Measurements from ENCODE around the gene RANBP10. TPM values are rescaled to one million over a fixed set of nuclear protein-coding genes. Genes with fewer than 3 reads are reported as not detected.

Gene RANBP10
- total and polyA plus RNA-seq, 2 of the 13 experiments (the other 11 are each of a cell fraction or from before 2014, with no cell fraction given): 9.2 to 22.7 TPM

GRCh38 chr16:67709050-67709449 is 97.3 kb downstream of the RANBP10 start:
- intact Hi-C loops (cut with micrococcal nuclease; ENCODE audit: unreplicated experiment) (no loop called here), in situ Hi-C loops (cut with HindIII; ENCODE audit: extremely low pct_ligation_motif_present, low pct_unique_long_range_greater_than_20kb) (no loop called here)
- FAIRE-seq: peak; percentile 77
- H3K4me3 ChIP-seq (replicated peaks in 1 of 3; ENCODE audit: insufficient read depth in 1 of 3, low read depth in 2 of 3, low read length in 3 of 3): no peak overlapping the region
- ATAC-seq: peak; percentile 87
- H4K20me1 ChIP-seq (ENCODE audit: insufficient read depth, low read length): no peaks in the 10 kb centered on the region
- H3K27me3 ChIP-seq (ENCODE audit: control insufficient read depth in 1 of 2, insufficient read depth in 2 of 2, low read length in 2 of 2): no peaks in the 10 kb centered on the region
- peaks cover 30% of the 10 kb centered on the region for H3K79me2 ChIP-seq (ENCODE audit: insufficient read depth, low read length)
- H3K9ac ChIP-seq (ENCODE audit: insufficient read depth, low read depth, low read length): no peak overlapping the region
- BruUV-seq (replicated peaks): no TSS peak
- no peak overlapping the region for H3K4me2 ChIP-seq (ENCODE audit: low read depth, low read length)
- POLR2A ChIA-PET: interaction anchor here (0.7 to 1.1 kb wide), 3 partner anchors 10 to 375 kb away, joined by 3 read pairs; partner anchors contain the start of gene NUTF2
- CTCF ChIA-PET (ENCODE audit: low intra/inter-chr PET ratio, low total read pairs): no interaction called here
- no peaks in the 10 kb centered on the region for H3K9me3 ChIP-seq (ENCODE audit: low read length)
- WGBS (ENCODE audit: low lambda C conversion rate): 95% methylated on average over 1 of the region's 1 CpG
- H2AFZ ChIP-seq (ENCODE audit: low read length): no peak overlapping the region
- DNase-seq (ENCODE audit: low spot score): no peak
- peaks cover 0 to 2% of the 10 kb centered on the region in 2 experiments; a peak in 2 of 5 replicates for H3K36me3 ChIP-seq (replicated peaks in 1 of 2; ENCODE audit: control insufficient read depth in 1 of 2, insufficient read depth in 2 of 2, low read length in 2 of 2)
- H3K27ac ChIP-seq (ENCODE audit: extremely low read length, insufficient read depth, low read length): no peak overlapping the region
- peaks cover 16% of the 10 kb centered on the region; the same call in 1 of the 2 replicates for H3K4me1 ChIP-seq (ENCODE audit: insufficient read depth, low read length)
- TF ChIP-seq ZNF546 (CRISPR knock-in tag; conservative IDR thresholded peaks at IDR 0.05) (no peak), ZNF362 (CRISPR knock-in tag; IDR thresholded peaks at IDR 0.05; ENCODE audit: borderline replicate concordance) (peak; percentile 49; the same call in 1 of the 2 replicates), HNF4A (CRISPR knock-in tag; IDR thresholded peaks at IDR 0.05) (peak; percentile 31; the same call in 1 of the 2 replicates), FOXK1 (CRISPR knock-in tag; IDR thresholded peaks at IDR 0.05; ENCODE audit: borderline replicate concordance, low read depth) (no peak), HNRNPL (IDR thresholded peaks at IDR 0.05; ENCODE audit: low read depth, low read length) (no peak), ZMYM3 (CRISPR knock-in tag; IDR thresholded peaks at IDR 0.05) (no peak), KLF16 (CRISPR knock-in tag; IDR thresholded peaks at IDR 0.05) (0 out of 4 replicates have a peak, but pooled peaks of 1 of the 2 experiments have one; percentile 21), ZNF547 (CRISPR knock-in tag; IDR thresholded peaks at IDR 0.05) (no peak), ZNF589 (CRISPR knock-in tag; conservative IDR thresholded peaks at IDR 0.05) (no peak), FOXP1 (IDR thresholded peaks at IDR 0.05) (no peak), FOXP1 (CRISPR knock-in tag; IDR thresholded peaks at IDR 0.05) (no peak), ZNF670 (CRISPR knock-in tag; IDR thresholded peaks at IDR 0.05; ENCODE audit: borderline replicate concordance) (no peak), ZFY (CRISPR knock-in tag; IDR thresholded peaks at IDR 0.05) (no peak), ZNF101 (CRISPR knock-in tag; IDR thresholded peaks at IDR 0.05; ENCODE audit: borderline replicate concordance, low read depth) (no peak), CEBPB (IDR thresholded peaks at IDR 0.05; ENCODE audit: borderline replicate concordance, low read depth, low read length) (peak; percentile 78), ATF3 (CRISPR knock-in tag; IDR thresholded peaks at IDR 0.05) (no peak), NR3C1 (CRISPR knock-in tag; IDR thresholded peaks at IDR 0.05) (no peak)
- TF ChIP-seq, protein P1, sequence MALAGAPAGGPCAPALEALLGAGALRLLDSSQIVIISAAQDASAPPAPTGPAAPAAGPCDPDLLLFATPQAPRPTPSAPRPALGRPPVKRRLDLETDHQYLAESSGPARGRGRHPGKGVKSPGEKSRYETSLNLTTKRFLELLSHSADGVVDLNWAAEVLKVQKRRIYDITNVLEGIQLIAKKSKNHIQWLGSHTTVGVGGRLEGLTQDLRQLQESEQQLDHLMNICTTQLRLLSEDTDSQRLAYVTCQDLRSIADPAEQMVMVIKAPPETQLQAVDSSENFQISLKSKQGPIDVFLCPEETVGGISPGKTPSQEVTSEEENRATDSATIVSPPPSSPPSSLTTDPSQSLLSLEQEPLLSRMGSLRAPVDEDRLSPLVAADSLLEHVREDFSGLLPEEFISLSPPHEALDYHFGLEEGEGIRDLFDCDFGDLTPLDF (CRISPR knock-in tag; IDR thresholded peaks at IDR 0.05): no peak
- TF ChIP-seq, protein P2, sequence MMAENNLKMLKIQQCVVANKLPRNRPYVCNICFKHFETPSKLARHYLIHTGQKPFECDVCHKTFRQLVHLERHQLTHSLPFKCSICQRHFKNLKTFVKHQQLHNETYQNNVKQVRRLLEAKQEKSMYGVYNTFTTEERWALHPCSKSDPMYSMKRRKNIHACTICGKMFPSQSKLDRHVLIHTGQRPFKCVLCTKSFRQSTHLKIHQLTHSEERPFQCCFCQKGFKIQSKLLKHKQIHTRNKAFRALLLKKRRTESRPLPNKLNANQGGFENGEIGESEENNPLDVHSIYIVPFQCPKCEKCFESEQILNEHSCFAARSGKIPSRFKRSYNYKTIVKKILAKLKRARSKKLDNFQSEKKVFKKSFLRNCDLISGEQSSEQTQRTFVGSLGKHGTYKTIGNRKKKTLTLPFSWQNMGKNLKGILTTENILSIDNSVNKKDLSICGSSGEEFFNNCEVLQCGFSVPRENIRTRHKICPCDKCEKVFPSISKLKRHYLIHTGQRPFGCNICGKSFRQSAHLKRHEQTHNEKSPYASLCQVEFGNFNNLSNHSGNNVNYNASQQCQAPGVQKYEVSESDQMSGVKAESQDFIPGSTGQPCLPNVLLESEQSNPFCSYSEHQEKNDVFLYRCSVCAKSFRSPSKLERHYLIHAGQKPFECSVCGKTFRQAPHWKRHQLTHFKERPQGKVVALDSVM (CRISPR knock-in tag; IDR thresholded peaks at IDR 0.05): peak; percentile 50; the same call in 1 of the 2 replicates
- TF ChIP-seq, protein P3, sequence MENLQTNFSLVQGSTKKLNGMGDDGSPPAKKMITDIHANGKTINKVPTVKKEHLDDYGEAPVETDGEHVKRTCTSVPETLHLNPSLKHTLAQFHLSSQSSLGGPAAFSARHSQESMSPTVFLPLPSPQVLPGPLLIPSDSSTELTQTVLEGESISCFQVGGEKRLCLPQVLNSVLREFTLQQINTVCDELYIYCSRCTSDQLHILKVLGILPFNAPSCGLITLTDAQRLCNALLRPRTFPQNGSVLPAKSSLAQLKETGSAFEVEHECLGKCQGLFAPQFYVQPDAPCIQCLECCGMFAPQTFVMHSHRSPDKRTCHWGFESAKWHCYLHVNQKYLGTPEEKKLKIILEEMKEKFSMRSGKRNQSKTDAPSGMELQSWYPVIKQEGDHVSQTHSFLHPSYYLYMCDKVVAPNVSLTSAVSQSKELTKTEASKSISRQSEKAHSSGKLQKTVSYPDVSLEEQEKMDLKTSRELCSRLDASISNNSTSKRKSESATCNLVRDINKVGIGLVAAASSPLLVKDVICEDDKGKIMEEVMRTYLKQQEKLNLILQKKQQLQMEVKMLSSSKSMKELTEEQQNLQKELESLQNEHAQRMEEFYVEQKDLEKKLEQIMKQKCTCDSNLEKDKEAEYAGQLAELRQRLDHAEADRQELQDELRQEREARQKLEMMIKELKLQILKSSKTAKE (CRISPR knock-in tag; IDR thresholded peaks at IDR 0.05; ENCODE audit: borderline replicate concordance): no peak

Data from HepG2 (cell line).